ENCODE data around the gene SLC2A8.

GRCh38 chr9:127418037-127418471 lies 21.1 kb downstream of the SLC2A8 start:
- TF ChIP-seq POLR2A (IDR thresholded peaks at IDR 0.05; ENCODE audit: low read length) = no peak
- no peak for TF ChIP-seq GATA1 (IDR thresholded peaks at IDR 0.05; ENCODE audit: low read depth, low read length)
